Superior temporal gyrus (tissue), 1 donor: ENCODE data around the gene COBL.
A peak's percentile ranks its signal among the peaks of the same experiment; 100 is the strongest.

Source experiments
- DNase-seq: peaks from one replicate; pipeline ENCODE4 v3.0.0-alpha.2; 2016; ENCODE audit errors: extremely low spot score

Gene COBL

GRCh38 chr7:51234609-51235308, 81.8 kb downstream of the COBL start:
- DNase-seq, result no peak

DNA sequence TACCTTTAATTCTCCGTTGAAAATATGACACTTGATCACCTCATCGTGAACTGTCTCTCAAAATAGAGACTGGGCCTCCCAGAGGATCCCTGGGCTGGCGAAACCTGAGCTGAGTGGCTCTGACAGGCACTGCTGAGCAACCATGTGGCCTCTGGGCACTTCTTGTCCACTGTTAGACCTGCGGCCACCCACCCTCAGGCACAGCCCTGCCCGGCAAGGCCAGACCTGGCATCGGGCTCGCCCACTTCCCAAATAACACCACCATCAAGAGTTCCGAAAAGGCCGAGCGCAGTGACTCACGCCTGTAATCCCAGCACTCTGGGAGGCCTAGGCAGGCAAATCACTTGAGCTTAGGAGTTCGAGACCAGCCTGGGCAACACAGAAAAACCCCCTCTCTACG, 82.5 kb downstream of the COBL start:
- no peak for DNase-seq

DNA sequence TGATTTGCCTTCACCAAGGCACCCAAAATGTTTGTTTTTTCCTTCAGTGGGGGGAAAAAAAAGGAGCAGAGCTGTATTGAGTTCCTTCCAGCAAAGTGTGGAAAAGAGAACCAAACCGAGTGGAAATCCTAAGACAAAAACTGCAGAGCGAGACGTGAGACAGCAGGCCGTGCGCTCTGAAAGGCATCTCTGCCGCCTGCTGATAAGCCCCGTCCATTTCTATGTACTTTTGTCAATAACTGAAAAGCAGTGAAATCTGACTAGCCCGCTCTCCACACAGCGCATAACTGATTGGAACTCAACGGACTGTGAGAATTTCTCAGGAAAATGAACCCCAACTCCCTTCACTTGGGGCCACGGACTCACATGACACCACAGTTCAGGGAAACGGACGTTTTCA, 83.2 kb downstream of the COBL start:
- no peak for DNase-seq

DNA sequence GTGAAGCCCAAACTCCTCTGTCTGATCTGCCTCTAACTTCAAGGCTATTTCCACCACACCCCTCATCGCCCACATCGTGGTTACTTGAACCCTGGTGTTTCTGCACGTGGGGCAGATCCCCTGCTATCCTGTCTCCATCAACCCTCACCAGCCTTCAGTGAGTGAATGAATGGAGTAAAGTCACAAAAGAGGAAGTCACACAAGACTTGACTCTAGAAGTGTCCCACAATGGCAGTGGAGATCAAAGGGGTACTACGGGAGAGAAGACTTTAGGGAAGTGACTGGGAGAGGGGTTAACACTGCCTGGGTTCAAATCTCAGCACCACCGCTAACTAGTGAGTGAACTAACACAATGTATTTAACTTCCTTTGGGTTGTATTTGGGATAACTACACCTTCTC, 85.9 kb downstream of the COBL start:
- DNase-seq, result no peak

DNA sequence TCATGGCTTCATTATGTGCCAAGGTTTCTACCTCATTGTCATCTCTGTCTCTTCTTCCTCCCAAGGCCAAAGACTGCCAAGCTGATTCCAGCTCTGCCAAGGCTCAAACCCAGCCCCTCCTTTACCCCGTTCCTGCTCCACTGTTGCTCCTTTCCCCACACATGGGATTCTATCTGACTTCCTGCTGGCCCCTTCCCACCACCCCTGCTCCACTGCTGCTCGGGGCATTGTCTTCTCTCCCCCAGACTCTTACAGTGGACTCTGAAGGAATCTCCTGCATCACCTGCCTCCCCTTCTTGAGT, 86.3 kb downstream of the COBL start:
- DNase-seq, result no peak

- DNase-seq, result peak; percentile 59
Measured at GRCh38 chr7:51229620-51230323, 86.8 kb downstream of the COBL start.

DNA sequence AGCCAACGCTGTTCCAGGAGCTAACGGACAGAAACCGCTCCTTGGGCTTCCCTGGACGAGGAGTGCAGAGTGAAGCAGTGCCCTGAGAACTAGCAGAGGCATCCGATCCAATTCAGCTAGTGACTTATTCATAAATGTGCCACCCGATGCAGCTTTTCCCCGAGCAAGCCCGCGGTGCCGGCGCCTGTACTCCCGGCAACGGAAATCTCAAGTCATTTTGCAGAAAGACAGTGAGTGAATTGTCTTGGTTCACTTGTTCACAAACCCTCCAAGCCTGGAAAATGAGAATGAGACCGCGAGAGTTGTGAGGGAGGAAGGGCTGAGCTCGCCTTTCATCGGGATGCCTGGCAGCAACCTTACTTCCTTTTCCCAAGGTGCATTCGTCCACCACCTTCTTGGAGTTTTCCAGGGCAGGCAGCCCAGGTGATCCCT, 87.5 kb downstream of the COBL start:
- DNase-seq, result peak; percentile 68

DNA sequence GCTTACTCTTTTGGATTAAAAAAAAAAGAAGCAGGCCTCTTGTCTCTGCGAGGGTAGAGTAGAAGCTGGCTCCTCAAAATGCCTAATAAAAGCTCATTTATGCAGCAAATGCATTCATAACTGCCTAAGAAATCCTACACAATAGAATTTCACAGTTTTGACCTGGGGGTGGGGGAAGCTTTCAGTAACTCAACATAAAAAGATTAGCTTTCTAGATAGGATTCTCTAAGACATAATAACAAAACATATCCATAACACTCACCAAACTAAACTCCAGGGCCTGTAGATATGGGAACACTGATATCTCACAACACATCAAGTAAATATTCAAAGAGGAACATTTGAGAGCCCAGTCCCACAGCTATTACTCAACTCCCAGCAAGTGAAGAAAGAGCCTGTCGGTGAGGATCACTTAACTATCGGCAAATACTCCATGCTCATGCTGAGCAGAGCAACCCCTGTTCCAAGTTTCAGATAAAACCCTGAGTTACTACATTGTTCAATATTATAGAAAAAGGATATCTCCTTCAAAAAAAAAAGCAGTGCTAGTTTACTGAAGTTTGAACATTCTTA, 88.1 kb downstream of the COBL start:
- peak; percentile 53 for DNase-seq

- DNase-seq, result no peak
Measured at GRCh38 chr7:51227861-51228260, 88.7 kb downstream of the COBL start.

DNA sequence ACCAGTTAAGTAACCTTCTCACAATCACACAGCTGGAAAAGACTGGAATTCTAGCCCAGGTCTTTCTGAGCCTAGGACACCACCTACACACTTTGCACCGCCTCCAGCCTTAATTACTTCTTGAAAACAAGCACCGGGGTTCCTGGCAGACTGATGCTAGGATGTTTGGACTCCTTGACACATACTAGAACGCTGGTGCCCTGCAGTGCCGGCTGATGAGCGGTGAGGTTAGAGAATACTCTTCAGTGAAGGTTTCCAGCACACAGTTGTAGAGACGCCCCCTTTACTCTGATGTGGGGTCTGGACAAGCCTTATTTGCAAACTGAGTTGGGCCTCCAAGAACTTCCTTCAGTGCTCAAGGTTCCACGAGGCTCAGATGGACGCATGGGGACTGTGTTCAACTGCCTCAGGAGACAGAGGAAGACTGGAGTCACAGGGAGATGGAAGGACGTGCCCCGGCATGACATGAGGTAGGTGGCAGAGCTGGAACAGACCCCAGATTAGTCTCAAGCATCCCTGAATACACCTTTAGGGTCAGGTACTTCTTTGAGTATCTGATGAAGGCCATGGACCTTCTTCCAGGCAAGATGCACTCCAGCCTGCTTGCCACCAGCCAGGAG, 89.6 kb downstream of the COBL start:
- no peak for DNase-seq

DNA sequence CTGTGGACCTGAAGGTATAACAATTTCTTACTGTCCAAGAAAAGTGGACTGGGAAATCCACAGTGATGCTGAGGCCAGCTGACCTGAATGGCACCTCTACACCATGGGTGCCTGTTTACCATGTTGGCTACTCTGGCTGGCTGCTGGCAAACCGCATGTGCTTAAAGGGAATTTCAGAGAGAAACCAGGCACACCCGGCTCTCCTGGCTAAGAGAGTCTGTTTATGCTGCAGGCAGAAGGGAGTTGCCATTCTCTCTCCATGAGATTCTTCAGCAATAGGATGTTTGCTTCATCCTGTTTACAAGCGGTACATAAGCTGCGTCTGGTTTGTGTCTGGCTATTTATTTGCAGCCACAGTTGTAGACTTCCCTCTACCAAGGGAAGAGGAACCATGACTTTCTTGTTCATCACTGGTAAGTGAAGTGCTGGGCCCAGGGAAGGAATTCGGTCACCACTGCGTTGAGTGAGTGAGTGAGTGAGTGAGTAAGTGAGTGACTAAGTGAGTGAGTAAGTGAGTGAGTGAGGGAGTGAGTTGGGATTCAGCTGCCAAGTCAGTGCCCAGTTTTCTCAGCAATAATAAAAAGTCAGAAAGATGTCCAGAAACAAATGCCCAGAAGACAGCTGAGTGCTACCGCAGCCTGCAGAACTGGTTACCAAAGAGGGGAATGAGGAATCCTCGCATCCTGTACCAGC, 90.4 kb downstream of the COBL start:
- no peak for DNase-seq

GRCh38 chr7:51224811-51225595, 91.6 kb downstream of the COBL start:
- DNase-seq, result peak; percentile 70

GRCh38 chr7:51223505-51223904, 93.1 kb downstream of the COBL start:
- DNase-seq, result no peak

DNA sequence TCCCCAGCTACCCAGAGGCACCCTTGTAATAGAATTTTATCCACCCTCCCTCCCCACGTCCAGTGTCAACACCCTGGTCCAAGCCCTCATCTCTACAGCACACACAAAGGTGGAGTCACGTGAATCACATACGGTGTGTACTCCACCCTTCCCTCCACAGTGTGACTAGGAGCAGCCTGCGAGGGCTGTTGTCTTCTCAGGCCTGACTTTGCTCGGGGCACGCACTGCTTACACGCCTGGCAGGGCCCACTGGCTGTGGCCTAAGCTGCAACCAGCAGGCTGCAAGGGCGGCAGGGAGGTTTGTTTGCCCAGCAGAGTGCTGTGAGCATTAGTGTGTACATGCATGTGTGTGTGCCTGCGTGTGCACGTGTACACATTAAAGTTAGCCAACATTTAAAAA, 93.7 kb downstream of the COBL start:
- no peak for DNase-seq

DNA sequence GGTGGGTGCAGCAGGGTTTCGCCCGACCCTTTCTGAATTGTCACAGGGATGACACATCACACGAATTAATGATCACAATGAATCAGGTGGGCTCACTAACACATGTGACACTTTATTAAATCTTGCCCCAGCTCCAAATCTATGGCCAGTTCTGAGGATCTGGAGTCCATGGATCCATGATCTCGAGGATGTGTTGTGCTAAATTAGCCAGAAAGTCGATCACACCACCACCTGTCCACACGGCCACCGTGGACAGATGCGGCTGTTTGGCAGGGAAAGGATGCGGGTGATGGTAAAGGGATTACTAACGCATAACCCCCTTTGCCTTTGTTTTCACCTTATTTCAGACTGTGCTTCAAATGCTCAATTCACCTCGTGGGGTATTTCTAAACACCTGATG, 96.4 kb downstream of the COBL start:
- no peak for DNase-seq

DNA sequence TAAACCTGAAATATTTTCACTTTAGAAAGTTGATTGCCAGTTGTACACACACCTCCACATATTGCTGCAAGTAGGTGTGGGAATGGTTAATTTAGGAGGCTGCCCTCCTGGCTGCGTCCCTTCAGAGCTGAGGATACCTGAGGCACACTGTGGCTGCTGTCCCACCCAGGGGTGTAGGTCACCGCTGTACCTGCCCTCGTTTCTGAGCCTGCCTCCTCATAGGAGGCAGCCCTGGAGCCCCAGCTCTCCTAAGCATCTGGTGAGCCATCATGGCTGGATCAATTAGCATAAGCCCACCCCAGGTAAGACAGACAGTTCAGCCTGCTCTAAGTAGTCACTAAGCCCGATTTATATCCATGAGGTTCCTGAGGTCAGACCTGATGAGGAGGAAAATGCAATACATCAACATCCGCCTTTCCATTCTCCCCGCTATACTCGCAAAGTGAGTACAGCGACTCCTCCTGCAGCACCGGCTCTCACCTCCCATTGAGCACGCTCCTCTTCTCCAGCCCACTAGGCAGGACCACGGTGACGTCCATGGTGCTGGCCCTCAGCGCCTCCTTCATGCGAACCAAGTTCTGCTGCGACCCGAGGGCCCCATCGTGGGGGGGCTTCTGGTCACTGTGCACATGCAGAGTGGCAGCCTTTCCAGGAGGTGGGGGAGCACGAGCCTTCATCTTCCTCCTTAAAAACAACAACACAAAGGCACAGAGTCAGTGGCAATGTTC, 97.2 kb downstream of the COBL start:
- DNase-seq, result no peak

DNA sequence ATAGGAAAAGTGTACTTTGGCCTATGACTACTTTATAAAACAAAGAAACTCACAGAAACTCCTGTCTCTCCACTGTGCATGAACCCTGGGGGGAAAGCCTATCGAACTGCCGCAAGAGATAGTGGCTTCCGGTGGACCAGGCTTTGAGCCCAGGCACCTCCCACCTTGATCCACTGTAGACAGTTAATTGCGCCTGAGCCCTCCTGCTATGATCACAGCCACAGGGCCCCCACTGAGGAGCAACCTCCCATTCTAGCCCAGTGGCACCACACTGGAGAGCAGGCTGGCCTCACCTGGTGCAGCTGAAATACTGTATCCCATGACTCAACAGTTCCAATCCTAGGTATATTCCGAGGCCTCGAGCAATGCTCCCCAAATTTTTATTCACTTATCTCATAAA, 98.8 kb downstream of the COBL start:
- no peak for DNase-seq

DNA sequence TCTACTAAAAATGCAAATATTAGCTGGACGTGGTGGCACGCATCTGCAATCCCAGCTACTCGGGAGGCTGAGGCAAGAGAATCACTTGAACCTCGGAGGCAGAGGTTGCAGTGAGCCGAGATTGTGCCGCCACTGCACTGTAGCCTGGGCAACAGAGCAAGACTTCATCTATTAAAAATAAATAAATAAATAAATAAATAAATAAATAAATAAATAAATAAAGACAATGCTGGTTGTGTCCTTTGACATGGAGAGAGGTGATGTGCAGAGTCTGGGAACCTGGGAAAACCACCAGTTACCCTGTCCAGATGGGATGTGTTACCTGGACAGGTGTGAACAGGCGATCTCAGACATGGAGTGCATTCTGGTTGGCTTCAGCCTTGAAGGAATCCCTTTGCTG, 102.5 kb downstream of the COBL start:
- no peak for DNase-seq

- DNase-seq, result no peak
Measured at GRCh38 chr7:51213618-51214017, 103.0 kb downstream of the COBL start.

DNA sequence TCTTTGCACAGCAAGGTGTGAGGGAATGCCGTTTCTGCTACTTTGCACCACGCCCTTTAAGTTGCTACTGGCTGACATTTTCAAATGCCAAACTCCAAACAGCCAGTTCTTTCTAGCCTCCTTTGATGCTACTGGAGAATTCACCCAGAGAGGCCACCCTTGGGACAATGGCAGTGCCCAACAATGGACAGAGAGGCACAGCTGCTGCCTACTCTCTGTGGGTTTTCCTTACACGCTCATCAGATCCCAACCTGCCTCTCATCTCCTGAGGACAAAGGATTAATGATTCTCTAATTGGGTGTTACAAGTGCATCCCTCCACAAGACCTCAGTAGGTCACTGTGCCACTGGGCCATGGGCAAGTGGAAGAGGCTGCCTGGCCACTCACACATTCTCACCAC, 105.8 kb downstream of the COBL start:
- no peak for DNase-seq

DNA sequence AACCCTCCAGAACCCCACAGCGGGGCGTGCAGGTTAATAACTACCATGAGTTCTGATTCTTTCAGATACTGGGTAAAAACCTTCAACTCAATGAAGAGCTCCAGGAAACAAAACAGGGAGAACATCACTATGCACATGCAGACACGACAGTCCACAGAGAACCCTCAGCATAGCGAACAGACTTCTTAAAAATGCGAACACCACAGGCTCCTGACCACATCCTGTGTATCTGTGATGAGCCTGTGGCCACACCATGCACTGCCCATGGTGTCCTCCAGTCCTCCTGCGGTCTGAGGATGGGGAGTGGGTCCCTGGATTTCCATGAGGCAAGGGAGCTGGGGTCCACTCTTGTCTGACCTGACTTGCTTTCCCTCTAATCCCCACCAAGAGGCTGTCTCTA, 107.2 kb downstream of the COBL start:
- DNase-seq, result no peak
